ENCODE data around the gene CNIH2.

CNIH2 gene

DNA sequence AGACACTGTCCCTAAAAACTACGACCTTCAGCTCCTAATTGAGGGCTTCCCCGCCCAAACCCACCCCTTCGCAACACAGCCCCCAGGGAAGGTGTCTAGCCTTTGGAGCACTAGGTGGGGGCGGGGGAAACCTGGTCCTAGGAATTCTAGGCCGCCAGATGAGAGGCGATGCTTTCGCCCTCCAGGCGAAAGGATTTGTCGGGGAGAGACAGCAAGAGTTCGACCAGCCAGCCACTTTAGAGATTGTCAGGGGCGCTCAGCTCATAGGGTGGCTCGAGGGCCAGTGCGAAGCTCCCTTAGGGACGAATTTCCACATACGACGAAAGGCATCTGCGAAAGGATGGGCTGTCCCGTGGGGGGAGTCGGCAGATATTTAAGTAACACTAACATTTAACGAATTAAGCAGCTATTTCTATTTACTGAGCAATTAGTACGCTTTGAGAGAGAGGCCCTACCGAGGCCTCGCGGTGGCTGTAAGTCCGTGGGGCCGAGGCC, 33.5 kb downstream of the CNIH2 start:
- no peak for TF ChIP-seq JUND (IDR thresholded peaks at IDR 0.05; ENCODE audit: low read depth)
- DNase-seq (ENCODE audit: low read depth in 1 of 2, low spot score in 1 of 2): no peak
- in situ Hi-C loops (cut with HindIII; ENCODE audit: low pct_unique_long_range_greater_than_20kb, low sequenced_read_pairs): no loop called here

DNA sequence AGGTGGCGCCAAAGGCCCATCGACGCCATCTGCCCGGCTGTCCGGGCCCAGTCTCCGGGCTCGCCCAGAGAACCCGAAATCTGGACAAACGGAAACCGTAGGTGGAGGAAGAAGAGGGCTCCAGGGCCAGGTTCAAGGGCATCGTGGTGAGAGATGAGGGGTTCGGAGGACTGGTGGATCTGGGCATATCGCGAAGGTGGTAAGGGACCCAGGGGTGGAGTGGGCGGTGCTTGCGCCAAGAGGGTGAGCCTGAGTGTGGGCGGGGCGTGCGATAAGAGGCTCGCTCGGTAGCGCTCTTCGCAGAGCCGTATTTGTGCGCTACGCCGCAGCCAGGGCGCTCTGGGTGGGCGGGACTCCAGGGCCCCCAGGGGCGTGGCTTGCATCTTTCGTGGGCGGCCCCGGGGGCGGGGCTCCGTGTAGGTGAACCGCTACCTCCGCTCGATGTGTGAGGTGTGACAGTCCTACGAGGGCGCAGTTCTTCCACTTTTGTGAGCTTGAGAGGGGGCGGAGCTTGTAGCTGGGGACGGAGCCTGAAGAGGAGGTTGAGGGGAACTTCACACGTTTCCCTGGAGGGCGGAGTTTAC, 34.1 kb downstream of the CNIH2 start:
- in situ Hi-C loops (cut with HindIII; ENCODE audit: low pct_unique_long_range_greater_than_20kb, low sequenced_read_pairs): no loop called here
- TF ChIP-seq JUND (IDR thresholded peaks at IDR 0.05; ENCODE audit: low read depth): no peak
- DNase-seq (ENCODE audit: low read depth in 1 of 2, low spot score in 1 of 2): peak; percentile 81 to 91

DNA sequence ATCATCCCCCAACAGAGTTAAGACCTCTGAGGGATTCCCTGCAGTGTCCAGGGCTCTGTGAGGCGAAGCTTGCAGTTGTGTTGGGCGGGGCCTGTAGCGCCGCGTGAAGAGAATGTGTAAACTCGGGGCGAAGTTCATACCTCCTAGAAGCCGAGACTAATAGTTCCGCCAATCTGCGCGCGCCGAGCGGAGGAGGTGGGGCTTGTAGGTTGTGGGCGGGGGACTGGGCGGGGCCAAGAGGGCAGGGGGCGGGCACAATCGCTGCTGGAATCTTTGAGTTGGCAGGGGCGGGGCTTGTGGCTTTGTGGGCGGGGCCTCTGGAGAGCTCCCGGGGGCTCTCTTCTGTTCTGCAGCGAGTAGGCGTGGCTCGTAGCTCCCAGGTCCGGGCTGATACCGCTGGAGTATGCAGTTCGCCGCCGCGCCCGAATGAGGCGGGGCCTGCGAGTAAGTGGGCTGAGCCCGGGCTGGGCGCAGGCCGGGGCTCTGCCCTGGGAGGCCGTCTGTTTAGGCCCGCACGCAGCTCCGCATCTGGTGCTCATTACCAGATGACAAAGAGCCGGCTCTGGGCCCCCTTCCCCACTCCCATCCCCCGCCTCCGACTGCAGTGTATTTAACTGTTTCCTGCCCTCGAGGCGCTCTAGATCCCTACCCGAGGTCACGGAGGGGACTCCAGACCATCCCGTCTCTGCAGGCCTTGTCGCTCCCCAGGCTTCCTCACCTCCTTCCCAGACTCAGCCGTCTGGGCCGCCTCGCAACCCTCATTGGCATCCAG, 34.8 kb downstream of the CNIH2 start:
- DNase-seq (ENCODE audit: low read depth in 1 of 2, low spot score in 1 of 2): peak; percentile 88 to 95
- in situ Hi-C loops (cut with HindIII; ENCODE audit: low pct_unique_long_range_greater_than_20kb, low sequenced_read_pairs): no loop called here
- no peak for TF ChIP-seq JUND (IDR thresholded peaks at IDR 0.05; ENCODE audit: low read depth)

DNA sequence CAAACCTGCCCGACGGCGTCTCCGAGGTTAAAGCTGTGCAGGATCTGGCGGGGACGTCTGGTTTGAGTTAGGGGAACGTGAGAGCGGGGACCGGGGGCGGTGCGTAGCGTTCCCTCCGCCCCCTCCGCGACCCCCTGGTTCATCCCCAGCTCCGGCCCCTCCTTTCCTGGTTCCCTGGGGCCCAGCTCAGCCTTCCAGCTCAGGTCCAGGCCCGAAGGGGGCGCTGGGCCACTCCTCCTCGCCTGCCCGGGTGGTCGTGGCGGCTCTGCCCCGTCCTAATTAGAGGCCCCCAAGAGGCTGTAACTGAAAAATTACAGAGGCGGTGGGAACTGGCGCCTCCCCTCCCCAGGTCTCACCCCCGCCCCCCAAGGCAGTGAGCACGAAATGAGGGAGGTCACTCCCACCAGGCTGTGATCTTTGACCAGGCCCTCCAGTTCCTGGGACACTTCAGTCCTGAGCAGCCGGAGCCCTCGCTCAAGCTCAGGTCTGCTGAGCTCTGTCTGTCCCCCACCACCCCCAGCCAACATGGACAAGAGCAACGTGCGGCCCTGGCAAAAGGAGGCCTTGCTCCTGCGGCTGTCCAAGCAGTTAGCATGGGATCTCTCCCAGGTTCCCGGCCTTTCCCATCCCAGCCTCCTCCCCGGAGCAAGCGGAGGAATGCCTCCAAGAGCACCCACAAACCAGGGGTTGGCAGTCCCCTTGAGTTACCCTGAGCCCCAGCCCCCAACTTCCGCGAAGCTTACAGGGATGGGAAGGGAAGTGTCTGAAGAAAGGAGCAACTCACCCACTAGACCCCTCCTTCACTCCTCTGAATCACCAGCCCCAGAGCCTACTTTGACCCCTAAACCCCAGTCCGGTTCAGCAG, 35.6 kb downstream of the CNIH2 start:
- TF ChIP-seq JUND (IDR thresholded peaks at IDR 0.05; ENCODE audit: low read depth): no peak
- in situ Hi-C loops (cut with HindIII; ENCODE audit: low pct_unique_long_range_greater_than_20kb, low sequenced_read_pairs): no loop called here
- no peak for DNase-seq (ENCODE audit: low read depth in 1 of 2, low spot score in 1 of 2)

GRCh38 chr11:66314186-66314501, 36.2 kb downstream of the CNIH2 start:
- in situ Hi-C loops (cut with HindIII; ENCODE audit: low pct_unique_long_range_greater_than_20kb, low sequenced_read_pairs): no loop called here
- no peak for TF ChIP-seq JUND (IDR thresholded peaks at IDR 0.05; ENCODE audit: low read depth)
- no peak for DNase-seq (ENCODE audit: low read depth in 1 of 2, low spot score in 1 of 2)

DNA sequence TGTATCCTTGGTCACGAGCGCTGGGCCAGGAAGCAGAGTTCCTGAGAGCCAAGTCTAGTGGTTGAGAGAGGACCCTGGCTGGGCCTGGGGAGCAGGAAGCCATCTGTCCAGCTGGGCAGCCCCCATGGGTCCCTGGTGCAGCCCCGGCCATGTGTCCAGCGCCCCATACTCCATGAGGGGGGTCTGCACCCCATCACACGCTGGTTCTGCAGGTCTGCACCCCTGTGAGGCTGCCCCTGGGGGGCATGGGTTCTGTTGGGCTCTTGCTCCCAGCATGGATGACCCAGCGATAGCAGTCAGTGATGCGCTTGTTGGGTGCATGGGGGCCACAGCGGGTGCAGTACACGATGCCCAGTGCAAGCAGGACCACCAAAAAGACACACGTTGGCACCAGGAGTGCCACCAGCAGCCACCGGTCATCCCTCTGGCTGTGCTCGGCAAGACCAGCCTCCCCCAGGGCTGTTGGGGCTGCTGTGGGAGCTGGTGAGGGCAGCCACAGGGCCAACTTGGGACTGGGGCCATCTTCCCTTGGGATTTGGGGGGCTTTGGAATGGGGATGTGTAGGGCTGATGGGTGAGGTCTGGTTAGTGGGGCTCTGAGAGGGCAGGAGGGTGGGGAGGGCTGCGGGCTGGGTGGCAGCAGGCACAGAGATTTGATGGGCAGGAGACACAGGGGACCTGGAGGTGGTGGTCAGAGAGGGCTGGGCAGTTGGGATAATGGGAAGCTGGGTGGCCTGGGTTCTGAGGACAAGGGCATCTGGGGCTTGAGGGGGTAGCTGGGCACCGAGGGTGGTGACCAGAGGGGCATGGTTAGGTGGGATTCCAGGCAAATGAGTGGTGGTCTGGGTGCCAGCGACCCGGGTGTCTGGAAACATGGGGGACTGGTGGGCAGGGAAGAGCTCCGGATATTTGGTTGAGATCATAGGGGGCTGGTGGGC, 36.9 kb downstream of the CNIH2 start:
- no peak for TF ChIP-seq JUND (IDR thresholded peaks at IDR 0.05; ENCODE audit: low read depth)
- no peak for DNase-seq (ENCODE audit: low read depth in 1 of 2, low spot score in 1 of 2)
- in situ Hi-C loops (cut with HindIII; ENCODE audit: low pct_unique_long_range_greater_than_20kb, low sequenced_read_pairs): no loop called here

DNA sequence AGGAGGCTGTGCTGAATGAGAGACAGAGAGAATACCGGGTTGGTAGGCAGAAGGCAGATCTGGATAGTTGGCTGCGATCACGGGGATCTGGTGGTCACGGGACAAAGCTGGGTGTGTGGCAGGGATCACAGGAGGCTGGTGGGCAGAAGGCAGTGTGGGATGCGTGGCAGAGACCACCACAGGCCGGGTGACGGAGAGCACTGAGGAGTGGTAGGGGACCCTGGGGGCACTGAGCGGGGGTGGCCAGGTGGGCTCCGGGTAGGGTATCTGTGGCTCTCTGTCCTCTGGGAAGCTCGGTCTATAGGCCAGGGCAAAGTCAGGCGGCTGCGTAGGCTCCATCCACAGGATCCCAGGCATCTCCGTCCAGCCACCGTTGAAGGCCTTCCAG, 37.5 kb downstream of the CNIH2 start:
- no peak for DNase-seq (ENCODE audit: low read depth in 1 of 2, low spot score in 1 of 2)
- no peak for TF ChIP-seq JUND (IDR thresholded peaks at IDR 0.05; ENCODE audit: low read depth)
- in situ Hi-C loops (cut with HindIII; ENCODE audit: low pct_unique_long_range_greater_than_20kb, low sequenced_read_pairs): no loop called here

GRCh38 chr11:66315921-66316811, 38.2 kb downstream of the CNIH2 start:
- no peak for DNase-seq (ENCODE audit: low read depth in 1 of 2, low spot score in 1 of 2)
- no peak for TF ChIP-seq JUND (IDR thresholded peaks at IDR 0.05; ENCODE audit: low read depth)
- in situ Hi-C loops (cut with HindIII; ENCODE audit: low pct_unique_long_range_greater_than_20kb, low sequenced_read_pairs): no loop called here

DNA sequence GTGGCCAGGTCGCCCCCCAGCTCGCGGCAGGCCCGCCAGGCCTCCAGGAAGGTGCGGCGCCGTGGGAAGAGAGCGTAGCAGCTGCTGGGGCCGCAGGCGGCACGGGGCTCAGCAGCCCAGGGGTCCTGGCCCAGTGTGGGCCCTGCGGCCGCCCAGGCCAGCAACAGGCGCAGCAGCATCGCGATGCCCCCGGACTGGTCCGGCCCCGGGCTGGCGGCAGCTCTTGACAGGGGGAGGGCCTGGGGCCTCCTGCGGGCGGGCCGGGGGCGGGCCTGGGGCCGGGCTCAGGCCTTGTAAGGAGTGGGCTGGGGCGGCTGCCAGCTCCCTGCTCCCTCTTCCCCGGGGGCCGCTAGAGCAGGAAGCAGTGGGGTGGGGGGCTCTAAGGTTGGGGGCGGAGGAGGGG, 38.9 kb downstream of the CNIH2 start, which contains the start of gene CD248:
TSS of gene CD248 (minus strand) at position 196 of the 403 bp plus-strand sequence. CDS start at position 179, 17 bp downstream.
- no peak for TF ChIP-seq JUND (IDR thresholded peaks at IDR 0.05; ENCODE audit: low read depth)
- in situ Hi-C loops (cut with HindIII; ENCODE audit: low pct_unique_long_range_greater_than_20kb, low sequenced_read_pairs): no loop called here

GRCh38 chr11:66317322-66317722, 39.3 kb downstream of the CNIH2 start:
- in situ Hi-C loops (cut with HindIII; ENCODE audit: low pct_unique_long_range_greater_than_20kb, low sequenced_read_pairs): no loop called here
- no peak for DNase-seq (ENCODE audit: low read depth in 1 of 2, low spot score in 1 of 2)
- TF ChIP-seq JUND (IDR thresholded peaks at IDR 0.05; ENCODE audit: low read depth): no peak

More for the DNA sequence above, 38.9 kb downstream of the CNIH2 start, which contains the start of gene CD248:
- DNase-seq (ENCODE audit: low read depth in 1 of 2, low spot score in 1 of 2): no peak
